GM18868 (cell line): ENCODE data around the gene DLG2.
A peak's percentile ranks its signal among the peaks of the same experiment; 100 is the strongest.
"Not testable (repeated sequence)": the region's sequence is repeated elsewhere in the genome, so short reads cannot be mapped to it uniquely, and the experiment has no call there.

ENCODE experiments used
- ATAC-seq: cut with Tn5 transposase; IDR thresholded peaks from one replicate; pipeline ENCODE4 v1.9.1; 2021; ENCODE audit warnings: mild to moderate bottlenecking, moderate library complexity; ENCODE audit not compliant: unreplicated experiment

DLG2 gene

GRCh38 chr11:85052636-85053035 is 574.5 kb downstream of the DLG2 start:
- ATAC-seq, result no peak

GRCh38 chr11:85048801-85049200 is 578.3 kb downstream of the DLG2 start:
- ATAC-seq, result no peak

GRCh38 chr11:85045716-85046115 is 581.4 kb downstream of the DLG2 start:
- no peak for ATAC-seq

- no peak for ATAC-seq
These were observed 582.2 kb downstream of the DLG2 start for GRCh38 chr11:85044911-85045310.

GRCh38 chr11:85042361-85042760 is 584.8 kb downstream of the DLG2 start:
- ATAC-seq, result no peak

GRCh38 chr11:85040166-85040565 is 587.0 kb downstream of the DLG2 start:
- no peak for ATAC-seq

- ATAC-seq, result peak; percentile 60
These were observed 597.2 kb downstream of the DLG2 start for GRCh38 chr11:85029964-85030363.

GRCh38 chr11:85028329-85029101 is 598.6 kb downstream of the DLG2 start:
- ATAC-seq, result no peak

- ATAC-seq, result no peak
These were observed 599.8 kb downstream of the DLG2 start for GRCh38 chr11:85027346-85027745.

- ATAC-seq, result no peak
These were observed 606.1 kb downstream of the DLG2 start for GRCh38 chr11:85021058-85021457.

GRCh38 chr11:84993386-84993785 is 633.8 kb downstream of the DLG2 start:
- ATAC-seq, result no peak

GRCh38 chr11:84990141-84990540 is 637.0 kb downstream of the DLG2 start:
- ATAC-seq, result no peak

- not testable (repeated sequence) for ATAC-seq
These were observed 639.4 kb downstream of the DLG2 start for GRCh38 chr11:84987686-84988187.

GRCh38 chr11:84981301-84981700 is 645.8 kb downstream of the DLG2 start:
- ATAC-seq, result no peak

- ATAC-seq, result no peak
These were observed 658.0 kb downstream of the DLG2 start for GRCh38 chr11:84969103-84969502.

- no peak for ATAC-seq
These were observed 661.7 kb downstream of the DLG2 start for GRCh38 chr11:84965484-84965883.

- ATAC-seq, result no peak
These were observed 663.9 kb downstream of the DLG2 start for GRCh38 chr11:84963240-84963639.

GRCh38 chr11:84962018-84962417 is 665.1 kb downstream of the DLG2 start:
- no peak for ATAC-seq

- no peak for ATAC-seq
These were observed 668.8 kb downstream of the DLG2 start for GRCh38 chr11:84958295-84958694.

GRCh38 chr11:84950569-84951270 is 676.4 kb downstream of the DLG2 start:
- ATAC-seq, result no peak

GRCh38 chr11:84947970-84948580 is 679.1 kb downstream of the DLG2 start:
- no peak for ATAC-seq

- no peak for ATAC-seq
These were observed 680.1 kb downstream of the DLG2 start for GRCh38 chr11:84947070-84947469.
